Head of caudate nucleus (tissue), 42 donors: ENCODE data around the gene ATAD5.
"Not testable (repeated sequence)": the region's sequence is repeated elsewhere in the genome, so short reads cannot be mapped to it uniquely, and the experiment has no call there.

Experiments used
- DNase-seq, 42 donors: peaks; one replicate each; pipeline versions ENCODE4 v3.0.0 to v3.0.0-alpha.2; 2020 to 2021; ENCODE audit warnings: mixed read lengths in 7 of 42
- intact Hi-C: fragments of 100-400 bp; cut with DNase I; formaldehyde crosslinking; loops from one replicate; pipeline ENCODE4 v1.15.0; 2022

Gene ATAD5

DNA sequence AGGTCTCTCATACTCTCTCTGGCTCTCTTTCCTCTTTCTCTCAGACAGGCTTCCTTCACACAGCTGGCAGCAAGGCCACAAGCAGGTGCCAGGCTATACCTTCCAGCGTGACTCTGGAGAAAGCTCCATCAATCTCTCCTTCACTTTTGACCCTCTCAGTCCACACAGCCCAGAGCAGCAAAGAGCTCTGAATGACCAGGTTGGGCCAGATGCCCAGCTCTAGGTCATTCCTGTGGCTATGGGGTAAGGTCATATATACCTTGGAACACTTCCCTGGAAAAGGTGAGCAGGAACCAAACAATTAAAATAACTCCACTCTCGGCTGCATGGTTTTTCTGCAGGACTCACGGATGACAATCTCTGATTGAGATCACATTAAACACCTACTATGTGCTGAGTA, 98.7 kb downstream of the ATAD5 start:
- intact Hi-C loops, result no loop called here
- DNase-seq, result no peak

DNA sequence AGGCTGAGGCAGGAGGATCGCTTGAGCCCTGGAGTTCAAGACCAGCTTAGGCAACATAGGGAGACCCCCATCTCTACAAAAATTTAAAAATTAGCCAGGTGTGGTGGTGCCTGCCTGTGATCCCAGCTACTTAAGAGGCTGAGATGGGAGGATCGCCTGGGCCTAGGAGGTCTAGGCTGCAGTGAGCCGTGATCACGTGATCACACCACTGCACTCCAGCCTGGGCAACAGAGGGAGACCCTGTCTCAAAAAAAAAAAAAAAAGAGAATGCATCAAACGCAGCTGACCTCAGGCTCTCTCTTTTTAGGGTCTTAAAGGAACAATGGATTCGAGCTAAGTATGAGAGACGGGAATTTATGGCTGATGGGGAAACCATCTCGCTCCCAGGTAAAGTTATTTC, 99.8 kb downstream of the ATAD5 start:
- intact Hi-C loops, DNase-seq: not testable (repeated sequence)

DNA sequence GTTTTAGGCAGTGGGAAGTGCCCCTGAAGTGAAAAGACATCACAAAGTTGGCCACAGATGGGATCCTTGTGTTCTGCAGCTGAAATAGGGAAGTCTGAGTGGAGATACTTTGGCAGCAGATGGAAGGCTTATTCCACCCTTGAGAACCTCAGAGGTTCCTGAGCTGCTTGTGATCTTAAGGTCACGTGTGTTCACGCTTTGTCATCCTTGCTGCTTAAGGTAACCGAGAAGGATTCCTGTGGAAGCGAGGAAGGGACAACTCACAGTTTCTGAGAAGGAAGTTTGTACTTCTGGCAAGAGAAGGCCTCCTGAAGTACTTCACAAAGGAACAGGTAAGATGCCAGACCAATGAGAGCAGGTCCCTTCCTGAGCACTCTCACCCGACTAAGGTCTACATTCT, 102.2 kb downstream of the ATAD5 start:
- DNase-seq, result no peak
- intact Hi-C loops, result no loop called here

DNA sequence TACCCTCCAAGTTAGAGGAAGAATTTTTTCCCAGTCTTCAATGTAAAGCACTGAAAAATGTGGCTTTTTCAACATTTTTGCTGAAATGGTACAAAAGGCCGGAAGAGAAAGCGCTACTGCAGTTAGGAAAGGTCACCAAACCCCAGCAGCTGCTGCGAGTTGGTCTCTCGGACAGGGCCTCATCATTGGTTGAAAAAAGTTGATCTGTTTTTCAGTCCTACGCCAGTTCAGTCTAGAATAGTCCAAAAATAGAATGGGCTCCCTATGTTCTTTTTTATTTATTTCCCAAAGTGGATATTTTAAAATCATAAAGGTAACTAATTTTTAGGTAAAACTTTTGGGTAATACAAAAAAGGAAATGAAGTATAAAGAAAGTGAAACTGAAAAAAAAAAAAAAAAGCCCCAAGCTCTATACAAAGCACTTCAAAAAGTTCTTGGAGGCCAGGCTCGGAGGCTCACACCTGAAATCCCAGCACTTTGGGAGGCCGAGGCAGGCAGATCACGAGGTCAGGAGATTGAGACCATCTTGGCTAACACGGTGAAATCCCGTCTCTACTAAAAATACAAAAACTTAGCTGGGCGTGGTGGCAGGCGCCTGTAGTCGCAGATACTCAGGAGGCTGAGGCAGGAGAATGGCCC, 107.4 kb downstream of the ATAD5 start:
- intact Hi-C loops, result no loop called here
- DNase-seq, result no peak

DNA sequence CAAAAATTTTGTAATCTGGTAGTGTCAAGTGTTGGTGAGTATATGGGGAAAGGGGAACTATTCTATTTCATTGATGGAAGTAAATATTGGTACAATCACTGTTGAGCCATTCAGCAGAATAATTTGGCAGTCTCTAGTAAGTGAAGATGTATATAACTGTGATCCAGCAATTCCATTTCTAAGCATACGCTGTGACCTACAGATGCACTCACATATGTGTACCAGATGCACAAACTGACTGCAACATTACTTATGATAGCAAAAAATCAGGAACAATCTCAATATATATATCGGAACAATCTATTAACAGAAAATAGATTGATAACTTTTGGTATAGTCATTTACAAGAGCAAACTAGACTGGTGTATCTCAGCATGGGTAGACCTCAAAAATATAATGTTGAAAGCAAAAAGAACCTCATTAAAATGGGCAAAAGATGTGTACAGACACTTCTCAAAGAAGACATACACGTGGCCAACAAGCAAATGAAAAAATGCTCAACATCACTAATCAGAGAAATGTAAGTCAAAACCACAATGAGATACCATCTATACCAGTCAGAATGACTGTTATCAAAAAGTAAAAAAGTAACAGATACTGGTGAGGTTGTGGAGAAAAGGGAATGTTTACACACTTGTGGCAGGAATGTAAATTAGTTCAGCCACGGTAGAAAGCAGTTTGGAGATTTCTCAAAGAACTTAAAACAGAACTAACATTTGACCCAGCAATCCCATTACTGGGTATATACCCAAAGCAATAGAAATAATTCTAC, 110.7 kb downstream of the ATAD5 start:
- intact Hi-C loops, result no loop called here
- DNase-seq, result no peak
